NCI-H748 (cell line): Measurements from ENCODE around the gene MRPS30.
"Not testable (repeated sequence)": the region's sequence is repeated elsewhere in the genome, so short reads cannot be mapped to it uniquely, and the experiment has no call there.

Experiments used
- DNase-seq: peaks from one replicate; lab custom pipeline; 2025; ENCODE audit not compliant: unreplicated experiment; lab: John Stamatoyannopoulos, UW

MRPS30 gene

GRCh38 chr5:44808435-44809214 lies at the start of gene MRPS30:
TSS of gene MRPS30 (plus strand) at chr5:44808947. CDS start at chr5:44808963, 16 bp downstream.
- DNase-seq: peak; percentile 100

- DNase-seq: no peak
Observed at GRCh38 chr5:44769200-44769876, 39.4 kb upstream of the MRPS30 start.

- no peak for DNase-seq
Observed at GRCh38 chr5:44769877-44770209, 38.9 kb upstream of the MRPS30 start.

- DNase-seq: no peak
Observed at GRCh38 chr5:44770780-44771717, 37.7 kb upstream of the MRPS30 start.

- DNase-seq: not testable (repeated sequence)
Observed at GRCh38 chr5:44772397-44772796, 36.4 kb upstream of the MRPS30 start.

GRCh38 chr5:44774279-44774880 lies 34.4 kb upstream of the MRPS30 start:
- DNase-seq: peak; percentile 80

- no peak for DNase-seq
Observed at GRCh38 chr5:44779167-44779566, 29.6 kb upstream of the MRPS30 start.

- no peak for DNase-seq
Observed at GRCh38 chr5:44783634-44784315, 25.0 kb upstream of the MRPS30 start.

- no peak for DNase-seq
Observed at GRCh38 chr5:44787731-44788130, 21.0 kb upstream of the MRPS30 start.

- DNase-seq: not testable (repeated sequence)
Observed at GRCh38 chr5:44789372-44789995, 19.3 kb upstream of the MRPS30 start.

- DNase-seq: not testable (repeated sequence)
Observed at GRCh38 chr5:44792031-44792673, 16.6 kb upstream of the MRPS30 start.

GRCh38 chr5:44794371-44794770 lies 14.4 kb upstream of the MRPS30 start:
- no peak for DNase-seq

GRCh38 chr5:44795496-44795895 lies 13.3 kb upstream of the MRPS30 start:
- DNase-seq: peak; percentile 37

- no peak for DNase-seq
Observed at GRCh38 chr5:44797841-44798240, 10.9 kb upstream of the MRPS30 start.

GRCh38 chr5:44801992-44802391 lies 6.8 kb upstream of the MRPS30 start:
- no peak for DNase-seq

GRCh38 chr5:44806608-44807007 lies 2.1 kb upstream of the MRPS30 start:
- no peak for DNase-seq

GRCh38 chr5:44807269-44807668 lies 1.5 kb upstream of the MRPS30 start:
- DNase-seq: peak; percentile 48

- DNase-seq: peak; percentile 93
Observed at GRCh38 chr5:44809215-44809955, 638 bp downstream of the MRPS30 start.

GRCh38 chr5:44809956-44810420 lies 1.2 kb downstream of the MRPS30 start:
- DNase-seq: no peak
